Hepatocyte (in vitro differentiated cells): ENCODE results near the gene SYT12.

Experiments used
- CTCF ChIP-seq: fragments of 200-600 bp; sonication (generic); IDR thresholded peaks from 2 replicates; pipeline ENCODE4 v1.5.1; 2016; ENCODE audit warnings: antibody characterized with exemption, mild to moderate bottlenecking; ENCODE audit not compliant: poor library complexity
- EZH2 ChIP-seq: fragments of 200-600 bp; sonication (generic); IDR thresholded peaks from 2 replicates; pipeline ENCODE4 v1.6.1; 2016; ENCODE audit warnings: antibody characterized with exemption, mild to moderate bottlenecking, borderline replicate concordance

GRCh38 chr11:67001332-67001731, 21.6 kb upstream of the SYT12 start:
- TF ChIP-seq EZH2 (no peak), CTCF (no peak)
